H9 (cell line): ENCODE measurements around the gene GLI2. TPM values are rescaled to one million over a fixed set of nuclear protein-coding genes. Genes with fewer than 3 reads are reported as not detected.

Experiments used
- DNase-seq: peaks from one replicate; pipeline ENCODE4 v3.0.0-alpha.2; 2017
- H2AFZ ChIP-seq: one replicate; pipeline ENCODE4 v1.6.1; 2013; ENCODE audit warnings: mild to moderate bottlenecking, low read length, control low read depth, moderate library complexity
- H2AK5ac ChIP-seq: 2 replicates; pipeline ENCODE4 v1.6.1; 2013; ENCODE audit warnings: low read length, control low read depth, mixed read lengths; ENCODE audit not compliant: insufficient read length
- H2BK120ac ChIP-seq: one replicate; pipeline ENCODE4 v1.6.1; 2013; ENCODE audit warnings: low read depth, mild to moderate bottlenecking, low read length, control low read depth, inconsistent platforms; ENCODE audit not compliant: poor library complexity, severe bottlenecking
- H2BK12ac ChIP-seq: 2 replicates; pipeline ENCODE4 v1.6.1; 2013; ENCODE audit warnings: low read length, control low read depth, mixed read lengths, low read depth; ENCODE audit not compliant: insufficient read length
- H2BK15ac ChIP-seq: 2 replicates; pipeline ENCODE4 v1.6.1; 2013; ENCODE audit warnings: low read depth, low read length, control low read depth
- H2BK20ac ChIP-seq: one replicate; pipeline ENCODE4 v1.6.1; 2013; ENCODE audit warnings: low read depth, mild to moderate bottlenecking, low read length, control low read depth, inconsistent platforms; ENCODE audit not compliant: poor library complexity, severe bottlenecking
- H2BK5ac ChIP-seq: 2 replicates; pipeline ENCODE4 v1.6.1; 2013; ENCODE audit warnings: low read length, control low read depth, mixed read lengths; ENCODE audit not compliant: insufficient read length
- H3K14ac ChIP-seq: 2 replicates; pipeline ENCODE4 v1.6.1; 2013; ENCODE audit warnings: low read length, control low read depth; ENCODE audit not compliant: insufficient read depth
- H3K18ac ChIP-seq: 2 replicates; pipeline ENCODE4 v1.6.1; 2013; ENCODE audit warnings: low read depth, mild to moderate bottlenecking, mixed read lengths, low read length, control low read depth; ENCODE audit not compliant: insufficient read length
- H3K23ac ChIP-seq: 2 replicates; pipeline ENCODE4 v1.6.1; 2013; ENCODE audit warnings: low read length, control low read depth, mixed read lengths, low read depth; ENCODE audit not compliant: insufficient read length
- H3K23me2 ChIP-seq: 2 replicates; pipeline ENCODE4 v1.6.1; 2013; ENCODE audit warnings: low read depth, mild to moderate bottlenecking, mixed read lengths, low read length, control low read depth; ENCODE audit not compliant: insufficient read length, poor library complexity, severe bottlenecking
- H3K27ac ChIP-seq: 2 replicates; pipeline ENCODE4 v1.5.1; 2013; ENCODE audit warnings: low read length, control low read depth, mixed read lengths, low read depth; ENCODE audit not compliant: insufficient read length
- H3K27me3 ChIP-seq: 2 replicates; pipeline ENCODE4 v1.6.1; 2013; ENCODE audit warnings: low read length, control low read depth, inconsistent platforms; ENCODE audit not compliant: insufficient read depth
- H3K4ac ChIP-seq: 2 replicates; pipeline ENCODE4 v1.6.1; 2013; ENCODE audit warnings: low read depth, mild to moderate bottlenecking, control low read depth, inconsistent platforms, low read length, moderate library complexity
- H3K4me1 ChIP-seq: 2 replicates; pipeline ENCODE4 v1.6.1; 2013; ENCODE audit warnings: low read length, control low read depth, inconsistent platforms; ENCODE audit not compliant: insufficient read depth
- H3K4me2 ChIP-seq: 2 replicates; pipeline ENCODE4 v1.6.1; 2013; ENCODE audit warnings: low read length, control low read depth, mixed read lengths; ENCODE audit not compliant: insufficient read length, insufficient read depth
- H3K56ac ChIP-seq: 2 replicates; pipeline ENCODE4 v1.6.1; 2013; ENCODE audit warnings: low read depth, mild to moderate bottlenecking, mixed read lengths, low read length, control low read depth; ENCODE audit not compliant: insufficient read length
- H3K79me1 ChIP-seq: 2 replicates; pipeline ENCODE4 v1.6.1; 2013; ENCODE audit warnings: low read depth, mild to moderate bottlenecking, moderate library complexity, low read length, control low read depth, inconsistent platforms; ENCODE audit not compliant: insufficient read depth, poor library complexity, severe bottlenecking
- H3K79me2 ChIP-seq: 2 replicates; pipeline ENCODE4 v1.6.1; 2013; ENCODE audit warnings: low read length, control low read depth, inconsistent platforms; ENCODE audit not compliant: insufficient read depth
- H3K9ac ChIP-seq: 2 replicates; pipeline ENCODE4 v1.6.1; 2013; ENCODE audit warnings: low read length, control low read depth, mixed read lengths; ENCODE audit not compliant: insufficient read length; ENCODE audit errors: extremely low read depth
- H3K9me3 ChIP-seq: one replicate; pipeline ENCODE4 v1.6.1; 2013; ENCODE audit warnings: low read depth, low read length, inconsistent platforms; ENCODE audit not compliant: control insufficient read depth
- H3T11ph ChIP-seq: one replicate; pipeline ENCODE4 v1.6.1; 2013; ENCODE audit warnings: mild to moderate bottlenecking, low read length, control low read depth, inconsistent platforms
- H4K20me1 ChIP-seq: one replicate; pipeline ENCODE4 v1.6.1; 2013; ENCODE audit not compliant: control insufficient read depth, insufficient read length, insufficient read depth
- H4K5ac ChIP-seq: 2 replicates; pipeline ENCODE4 v1.6.1; 2013; ENCODE audit warnings: low read depth, mild to moderate bottlenecking, mixed read lengths, low read length, control low read depth; ENCODE audit not compliant: insufficient read length
- H4K8ac ChIP-seq: replicated peaks from 2 replicates; pipeline ENCODE4 v1.6.1; 2013; ENCODE audit warnings: low read length, control low read depth, mixed read lengths, low read depth; ENCODE audit not compliant: insufficient read length
- H4K91ac ChIP-seq: 2 replicates; pipeline ENCODE4 v1.6.1; 2013; ENCODE audit warnings: low read depth, mild to moderate bottlenecking, moderate library complexity, mixed read lengths, low read length, control low read depth; ENCODE audit not compliant: insufficient read length
- H3K27ac Mint-ChIP-seq, 3 experiments: 2 replicates in 2 of 3; 3 replicates in 1 of 3; pipeline ENCODE4 v1.8.0; 2020 to 2021; ENCODE audit warnings: mixed read lengths in 3 of 3, mild to moderate bottlenecking in 1 of 3, moderate library complexity in 1 of 3
- H3K27me3 Mint-ChIP-seq: 2 replicates; pipeline ENCODE4 v1.8.0; 2021; ENCODE audit warnings: low read depth, mild to moderate bottlenecking, moderate library complexity, mixed read lengths
- H3K36me3 Mint-ChIP-seq, 3 experiments: 2 replicates in 2 of 3; 3 replicates in 1 of 3; pipeline ENCODE4 v1.8.0; 2020 to 2021; ENCODE audit warnings: low read depth in 3 of 3, mixed read lengths in 3 of 3; ENCODE audit not compliant: insufficient read depth in 1 of 3
- H3K4me1 Mint-ChIP-seq, 2 experiments: 2 replicates each; pipeline ENCODE4 v1.8.0; 2020; ENCODE audit warnings: mixed read lengths in 2 of 2
- H3K4me3 Mint-ChIP-seq, 2 experiments: 2 replicates in 1 of 2; 3 replicates in 1 of 2; pipeline ENCODE4 v1.8.0; 2020 to 2021; ENCODE audit warnings: mild to moderate bottlenecking in 2 of 2, mixed read lengths in 2 of 2, moderate library complexity in 1 of 2
- H3K9me3 Mint-ChIP-seq, 2 experiments: 2 replicates in 1 of 2; 3 replicates in 1 of 2; pipeline ENCODE4 v1.8.0; 2020; ENCODE audit warnings: mild to moderate bottlenecking in 2 of 2, mixed read lengths in 2 of 2, moderate library complexity in 1 of 2
- CTCF ChIP-seq: fragments of 200-600 bp; sonication (generic); conservative IDR thresholded peaks from 3 replicates; pipeline ENCODE4 v1.8.0; 2021; ENCODE audit warnings: antibody characterized with exemption, mild to moderate bottlenecking
- WGBS: extraction: QIAGEN DNeasy Blood & Tissue Kit; methylation state at CpG from one replicate; pipeline ENCODE4 v1.1.7; 2013; ENCODE audit warnings: missing lambda C conversion rate, low lambda C conversion rate, mixed read lengths; ENCODE audit not compliant: insufficient read length; ENCODE audit errors: extremely low coverage; 5-methylcytosine and 5-hydroxymethylcytosine counted together
- total RNA-seq: library from RNA; stranded (reverse); gene quantifications from 2 replicates; pipeline ENCODE4 v1.2.1, GENCODE V29; 2021

Gene GLI2
- total RNA-seq, 1 experiment from 2014 or later: 56.7 TPM

- no peak overlapping the region for H2AFZ ChIP-seq
- H3K79me1 ChIP-seq: no peaks in the 10 kb centered on the region
- no peak overlapping the region for H3K27ac ChIP-seq
- H3K23ac ChIP-seq: no peak overlapping the region
- H3K56ac ChIP-seq: no peak overlapping the region
- WGBS: no CpG with 5 or more reads among the region's 16 CpGs
- no peaks in the 10 kb centered on the region for H3K36me3 Mint-ChIP-seq
- no peak overlapping the region for H3K27ac Mint-ChIP-seq
- peaks cover 74% of the 10 kb centered on the region for H3K27me3 Mint-ChIP-seq
- no peak overlapping the region for H3K4me2 ChIP-seq
- no peak overlapping the region for H2AK5ac ChIP-seq
- peaks cover 0 to 5% of the 10 kb centered on the region in 2 experiments; a peak in 3 of 4 replicates for H3K4me1 Mint-ChIP-seq
- no peaks in the 10 kb centered on the region for H4K20me1 ChIP-seq
- no peak overlapping the region for H4K91ac ChIP-seq
- no peaks in the 10 kb centered on the region for H3K9me3 ChIP-seq
- H4K8ac ChIP-seq: no peak overlapping the region
- no peak overlapping the region for H3K14ac ChIP-seq
- H3K4me1 ChIP-seq: no peaks in the 10 kb centered on the region
- no peak overlapping the region for H3K4ac ChIP-seq
- no peaks in the 10 kb centered on the region for H3K23me2 ChIP-seq
- no peak overlapping the region for H3K18ac ChIP-seq
- DNase-seq: no peak
- H2BK120ac ChIP-seq: no peak overlapping the region
- no peak overlapping the region for H3K9ac ChIP-seq
- no peak overlapping the region for H2BK20ac ChIP-seq
- peak; percentile 76 for TF ChIP-seq CTCF
- H3T11ph ChIP-seq: no peak overlapping the region
- H3K4me3 Mint-ChIP-seq: no peak overlapping the region
- H3K9me3 Mint-ChIP-seq: no peaks in the 10 kb centered on the region
- no peak overlapping the region for H2BK5ac ChIP-seq
- H3K27me3 ChIP-seq: no peaks in the 10 kb centered on the region
- H2BK12ac ChIP-seq: no peak overlapping the region
- no peak overlapping the region for H2BK15ac ChIP-seq
- no peak overlapping the region for H4K5ac ChIP-seq
- no peaks in the 10 kb centered on the region for H3K79me2 ChIP-seq
Observed at GRCh38 chr2:120686511-120687168, 49.0 kb upstream of the GLI2 start.
